ENCODE data around the gene AIP.

AIP gene

DNA sequence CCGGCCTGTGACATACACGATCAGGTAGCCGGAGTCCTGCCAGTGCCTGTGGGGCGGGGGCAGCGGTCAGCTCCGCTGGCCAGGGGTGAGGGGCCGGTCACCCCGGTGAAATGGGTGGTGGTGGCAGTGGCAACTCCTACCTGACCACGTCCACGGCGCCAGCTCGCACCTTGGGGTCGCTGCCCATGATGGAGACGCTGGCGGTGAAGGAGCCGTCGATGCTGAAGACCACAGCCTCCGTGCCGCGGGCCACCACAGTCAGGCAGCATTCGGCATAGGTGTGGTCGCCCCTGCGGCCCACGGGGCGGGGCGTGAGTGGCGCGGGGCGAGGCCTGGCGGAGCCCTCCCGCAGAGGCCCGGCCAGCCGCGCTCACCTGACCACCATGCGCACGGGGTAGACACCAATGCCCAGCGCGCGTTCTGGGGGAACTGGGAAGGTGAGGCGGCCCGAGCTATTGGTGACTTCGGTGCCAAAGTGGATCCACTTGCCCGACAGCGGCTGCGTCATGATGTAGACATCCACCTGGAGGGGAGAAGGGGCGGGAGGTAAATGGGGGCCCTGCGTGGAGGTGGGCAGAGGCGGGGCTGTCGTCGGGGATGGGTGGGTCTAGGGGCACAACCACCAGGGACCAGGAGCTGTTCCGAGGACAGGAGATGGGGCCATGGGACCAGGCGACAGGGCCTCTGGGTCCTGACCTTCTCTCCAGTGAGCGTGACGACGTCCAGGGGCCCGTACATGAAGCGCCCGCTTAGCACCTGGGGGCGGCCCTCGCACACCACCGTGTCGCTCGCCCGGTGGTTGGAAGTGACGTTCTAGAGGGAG lies 10.9 kb downstream of the AIP start:
- DNase-seq (ENCODE audit: low read depth), result no peak

DNA sequence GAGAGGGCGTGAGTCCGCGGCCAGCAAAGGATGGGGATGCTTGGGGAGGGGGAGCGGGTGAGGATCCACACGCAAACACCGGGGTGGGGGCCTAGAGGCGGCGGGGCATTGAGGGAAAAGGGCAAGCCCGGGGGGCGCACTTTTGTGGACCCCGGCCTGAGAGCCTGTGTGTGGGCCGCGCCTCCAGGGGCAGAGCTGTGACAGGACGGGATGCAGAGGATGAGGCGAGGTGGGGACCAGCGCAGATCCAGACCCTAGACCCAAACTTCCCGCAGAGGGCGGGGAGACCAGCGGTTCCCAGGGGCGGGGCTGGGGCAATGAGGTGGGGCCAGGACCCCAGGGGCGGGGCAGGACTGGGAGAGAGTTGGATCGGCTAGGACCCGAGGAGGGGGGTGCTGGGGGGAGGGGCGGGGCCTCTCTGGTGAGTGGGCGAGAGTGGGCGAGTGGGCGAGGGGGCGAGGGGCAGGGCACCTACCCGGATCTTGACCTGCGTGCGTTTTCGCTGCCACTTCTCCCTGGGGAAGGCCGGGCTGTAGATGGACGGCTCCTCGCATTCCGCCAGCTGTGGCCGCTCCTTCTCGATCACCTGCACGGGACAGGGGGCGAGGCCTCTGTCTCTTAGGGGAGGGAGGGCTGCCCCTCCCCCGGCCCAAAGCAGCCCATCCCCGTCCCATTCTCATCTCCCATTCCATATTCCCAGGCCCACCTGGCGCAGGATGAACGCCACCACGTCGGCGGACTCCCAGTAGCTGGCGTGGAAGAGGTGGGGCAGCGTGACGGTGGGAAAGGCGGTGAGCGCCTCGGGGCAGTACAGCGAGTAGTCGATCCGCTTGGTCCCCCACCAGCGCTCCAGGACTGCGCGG lies 11.8 kb downstream of the AIP start:
- DNase-seq (ENCODE audit: low read depth), result no peak

GRCh38 chr11:67495234-67496005 lies 12.6 kb downstream of the AIP start:
- no peak for DNase-seq (ENCODE audit: low read depth)

DNA sequence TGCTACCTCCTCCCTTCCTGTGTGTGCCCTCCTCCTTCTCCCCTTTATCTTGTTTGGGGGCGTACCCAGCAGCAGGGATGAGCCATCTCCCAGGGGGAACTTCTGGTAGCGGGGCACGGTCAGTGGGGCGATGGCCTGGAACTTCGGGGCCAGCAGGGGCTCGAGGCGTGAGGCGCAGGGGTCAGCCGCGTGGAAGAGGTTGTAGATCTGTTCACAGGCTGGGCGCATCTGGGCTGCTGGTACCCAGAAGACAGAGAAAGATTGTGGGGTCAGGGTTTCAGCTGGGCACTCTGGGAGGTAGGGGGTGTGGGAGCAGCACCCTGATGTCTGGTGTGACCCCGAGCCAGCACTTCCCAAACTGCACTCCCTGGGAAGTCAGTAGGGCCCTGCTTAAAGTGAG lies 13.3 kb downstream of the AIP start:
- no peak for DNase-seq (ENCODE audit: low read depth)

DNA sequence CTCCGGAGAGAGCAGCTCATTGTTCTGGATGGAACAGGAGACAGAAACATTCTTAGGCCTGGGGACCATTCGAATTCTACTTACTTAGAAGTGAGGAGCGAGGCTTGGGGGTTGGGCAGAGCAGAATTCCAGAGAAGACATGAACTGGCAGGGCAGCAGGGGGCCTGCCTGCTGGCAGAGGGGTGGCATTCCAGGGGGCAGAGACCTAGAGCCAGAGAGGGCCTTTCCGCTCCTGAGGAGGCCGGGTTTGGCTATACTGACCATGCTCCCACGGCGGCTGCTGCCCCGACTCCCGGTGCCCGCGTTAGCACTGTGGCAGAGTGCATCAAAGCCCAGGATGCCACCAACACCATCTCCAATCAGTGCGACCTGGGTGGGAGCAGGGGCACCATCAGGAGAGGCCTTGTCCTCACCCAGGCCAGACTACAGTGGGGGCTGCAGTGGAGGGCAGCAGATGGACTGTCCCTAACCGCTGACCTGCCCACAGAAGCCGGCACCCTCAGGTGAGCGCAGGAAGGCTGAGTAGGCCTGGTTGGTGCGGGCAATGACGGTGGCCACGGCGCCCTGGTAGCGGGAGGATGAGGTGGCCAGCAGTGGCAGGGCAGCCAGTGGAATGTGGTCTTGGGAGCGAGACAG lies 14.9 kb downstream of the AIP start:
- DNase-seq (ENCODE audit: low read depth), result no peak

DNA sequence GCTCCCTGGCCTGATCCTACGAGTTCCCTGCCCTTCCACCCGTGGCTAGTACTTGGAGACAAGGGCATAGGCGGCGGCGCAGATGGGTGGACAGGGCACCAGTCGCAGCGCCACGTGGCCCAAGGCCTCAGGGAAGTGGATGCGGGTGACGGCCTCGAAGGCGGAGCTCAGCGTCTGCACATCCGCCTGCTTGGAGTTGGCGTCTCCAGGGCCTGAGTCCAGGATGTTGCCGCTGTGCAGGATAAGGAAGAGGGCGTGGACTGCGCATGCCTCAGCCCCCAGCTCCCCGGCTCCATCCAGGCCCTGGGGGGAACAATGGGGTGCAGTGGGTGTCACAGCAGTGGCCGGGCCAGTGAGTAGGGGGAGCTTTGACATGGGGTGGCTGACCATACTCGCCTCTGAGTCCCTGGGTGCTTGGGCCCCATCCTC lies 15.7 kb downstream of the AIP start:
- no peak for DNase-seq (ENCODE audit: low read depth)

- DNase-seq (ENCODE audit: low read depth), result no peak
Measured at GRCh38 chr11:67499808-67500483, 17.1 kb downstream of the AIP start.

- DNase-seq (ENCODE audit: low read depth), result no peak
Measured at GRCh38 chr11:67500484-67500821, 17.6 kb downstream of the AIP start.

GRCh38 chr11:67500831-67501715 lies 18.2 kb downstream of the AIP start:
- DNase-seq (ENCODE audit: low read depth), result no peak

GRCh38 chr11:67501854-67502253 lies 19.0 kb downstream of the AIP start:
- no peak for DNase-seq (ENCODE audit: low read depth)

DNA sequence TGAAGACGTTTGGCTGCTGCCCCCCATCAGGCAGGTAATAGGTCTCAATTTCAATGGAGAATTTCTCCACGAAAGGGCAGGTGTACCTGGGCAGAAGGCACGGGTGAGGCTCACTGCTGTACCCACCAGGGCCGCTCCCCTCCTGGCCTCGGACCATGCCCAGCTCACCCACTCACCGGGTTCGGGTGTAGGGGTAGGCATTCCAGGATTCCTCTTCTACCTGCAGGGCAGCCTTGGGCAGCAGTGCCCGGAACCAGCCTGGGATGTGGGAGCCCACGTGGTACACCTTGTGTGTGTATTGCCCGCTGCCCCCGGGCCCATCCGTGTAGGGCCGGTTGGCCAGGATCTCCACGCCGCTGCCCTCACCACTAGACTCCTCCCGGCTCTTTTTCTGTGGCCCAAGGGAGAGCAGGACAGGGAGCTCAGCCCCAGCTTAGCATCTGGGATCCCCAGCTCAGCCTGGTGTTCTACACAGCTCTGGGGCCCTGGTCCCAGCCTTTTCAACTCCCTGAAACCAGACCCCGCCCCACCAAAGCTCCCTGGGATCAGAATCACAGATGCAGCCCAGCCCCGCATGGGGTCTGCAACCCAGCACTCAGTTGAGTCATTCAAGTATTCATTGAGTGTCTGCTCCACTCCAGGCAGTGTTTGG lies 19.6 kb downstream of the AIP start:
- no peak for DNase-seq (ENCODE audit: low read depth)

DNA sequence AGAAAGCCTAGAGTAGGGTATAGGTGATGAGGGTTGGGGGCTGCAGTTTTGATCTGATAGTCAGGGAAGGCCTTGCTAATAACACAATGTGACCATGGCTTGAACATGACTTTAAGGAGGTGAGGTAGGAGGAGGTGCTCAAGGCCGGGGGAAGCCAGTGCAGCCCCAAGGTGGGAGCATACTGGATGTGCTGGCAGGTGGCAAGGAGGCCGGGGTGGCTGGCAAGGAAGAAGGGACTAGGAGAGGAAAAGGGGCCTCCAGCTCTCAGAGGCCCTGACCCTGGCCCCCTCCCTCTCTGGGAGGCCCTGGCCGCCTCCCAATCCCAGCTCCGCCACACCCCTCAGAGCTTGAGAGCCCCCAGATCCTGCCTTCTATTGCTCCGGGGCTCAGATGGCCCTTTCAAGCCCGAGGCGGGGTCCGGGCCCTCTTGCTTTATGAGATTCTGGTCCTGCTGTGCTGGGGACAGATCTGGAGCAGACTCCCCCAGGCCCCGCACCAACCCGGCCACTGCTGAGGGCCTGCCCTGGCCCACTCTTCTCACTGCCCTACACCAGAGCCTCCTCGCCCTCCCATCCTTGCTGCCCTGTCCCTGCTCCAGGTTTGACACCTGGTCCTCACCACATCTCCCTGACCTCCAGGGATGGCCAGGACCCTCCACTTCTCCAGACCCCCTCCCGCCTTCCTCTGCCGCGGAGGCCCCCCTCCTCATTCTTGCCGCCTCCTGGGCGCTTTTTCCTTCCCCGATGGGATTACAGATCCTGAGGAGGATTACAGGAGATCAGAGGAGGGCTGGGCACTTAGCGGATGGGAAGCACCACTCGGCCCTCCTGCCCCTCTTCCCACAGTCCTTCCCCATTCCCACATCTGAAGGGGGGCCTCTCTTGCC lies 20.5 kb downstream of the AIP start:
- no peak for DNase-seq (ENCODE audit: low read depth)

- DNase-seq (ENCODE audit: low read depth), result no peak
Measured at GRCh38 chr11:67504005-67504949, 21.5 kb downstream of the AIP start.

DNA sequence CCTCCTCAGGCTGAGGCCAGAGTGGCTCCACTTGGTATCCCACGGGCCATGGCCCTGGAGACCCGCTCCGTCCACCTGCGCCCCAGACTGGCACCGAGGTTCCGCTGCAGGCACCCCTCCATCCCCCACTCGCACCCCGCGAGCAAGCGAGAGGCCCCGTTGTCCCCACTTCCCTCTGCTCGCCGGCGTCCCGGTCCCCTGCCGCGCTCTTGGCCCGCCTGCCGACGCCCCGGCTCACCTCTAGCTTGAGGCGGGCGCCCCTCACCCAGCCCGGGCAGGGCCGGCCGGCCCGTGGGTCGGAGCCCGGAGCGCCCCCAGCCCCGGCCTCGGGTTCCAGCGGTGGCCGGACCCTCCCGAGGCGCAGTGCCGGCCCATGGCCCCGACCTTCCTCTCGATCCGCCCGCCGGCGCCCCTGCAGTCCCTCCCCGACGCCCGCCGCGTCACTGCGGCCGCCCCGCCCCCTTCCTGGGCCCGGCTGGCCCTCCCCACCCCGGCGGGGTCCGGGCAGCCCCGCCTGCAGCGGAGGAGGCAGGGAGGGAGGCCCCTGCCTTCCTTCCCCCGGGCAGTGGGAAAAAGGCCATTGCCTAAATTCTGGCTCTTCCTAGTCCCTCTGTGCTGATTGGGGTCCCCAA lies 22.2 kb downstream of the AIP start, which contains the start of gene PITPNM1:
TSS of gene PITPNM1 (minus strand) at position 414 of the 632 bp plus-strand sequence. CDS start 1,183 bp downstream, outside the sequence.
- DNase-seq (ENCODE audit: low read depth), result peak; percentile 54

DNA sequence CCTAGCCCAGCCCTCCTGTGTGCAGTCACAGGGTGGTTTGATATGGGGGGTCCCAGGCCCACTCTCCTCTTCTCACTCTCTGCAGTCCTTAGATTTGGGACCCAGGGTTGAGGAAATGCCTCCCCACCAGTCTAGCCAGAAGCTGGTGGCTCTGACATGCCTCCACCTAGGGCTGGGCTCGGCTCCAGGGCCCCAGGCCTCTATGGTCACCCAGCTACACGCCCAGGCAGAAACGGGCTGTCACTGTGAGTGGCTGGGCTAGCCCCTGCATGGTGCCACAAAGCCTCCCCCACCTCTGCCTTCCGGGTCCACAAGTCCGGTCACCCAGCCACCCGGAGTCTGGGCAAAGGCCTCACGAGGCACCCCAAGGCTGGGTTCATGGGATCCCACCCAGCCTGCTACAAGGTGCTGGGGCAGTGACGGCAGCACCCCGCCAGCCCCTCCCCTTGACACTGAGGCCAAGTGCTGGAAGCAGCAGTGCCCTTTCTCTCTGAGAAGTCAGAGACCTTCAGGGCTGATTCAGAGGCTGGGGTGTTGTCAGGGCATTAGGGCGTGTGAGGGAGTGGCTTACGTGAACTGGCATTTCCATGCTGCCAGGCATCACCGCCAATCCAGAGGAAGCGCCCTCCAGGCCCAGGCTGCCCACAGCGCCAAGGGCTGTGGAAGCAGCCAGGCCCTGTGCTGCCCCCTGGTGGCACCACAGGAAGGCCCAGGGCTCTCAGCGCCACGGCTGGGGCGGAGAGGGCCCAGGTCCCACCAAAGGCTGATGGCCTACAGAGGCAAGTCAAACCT lies 23.0 kb downstream of the AIP start:
- DNase-seq (ENCODE audit: low read depth), result peak; percentile 82

DNA sequence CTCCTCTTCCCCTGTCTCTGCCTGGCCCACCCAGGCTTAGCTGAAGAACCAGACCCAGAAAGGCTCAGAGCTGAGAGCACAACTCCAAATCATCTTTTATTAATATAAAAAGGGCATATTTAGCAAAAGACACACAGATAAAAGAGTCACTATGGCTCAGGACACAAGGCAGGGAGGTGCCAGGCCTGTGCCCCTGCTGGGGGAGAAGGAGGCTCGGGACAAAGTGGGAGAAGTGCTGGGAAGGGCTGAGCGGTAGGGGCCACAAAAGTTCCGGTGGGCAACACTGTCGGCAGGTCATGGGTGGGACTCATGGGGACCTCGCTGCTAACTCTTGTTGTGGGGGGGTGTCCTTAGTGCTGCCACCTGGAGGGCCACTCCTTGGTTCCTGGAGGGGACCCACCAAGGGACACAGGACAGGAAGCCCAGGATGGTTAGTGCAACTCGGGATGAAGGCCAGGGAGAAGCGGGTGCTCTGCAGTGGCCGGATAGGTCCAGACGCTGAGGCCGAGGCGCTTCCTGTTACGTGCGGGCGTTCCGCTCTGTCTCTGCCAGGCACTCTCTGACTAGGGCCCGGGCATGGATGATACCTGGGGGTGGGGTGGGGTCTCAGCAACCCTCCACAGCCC lies 23.7 kb downstream of the AIP start:
- no peak for DNase-seq (ENCODE audit: low read depth)

All from stimulated activated CD8-positive, alpha-beta memory T cell treated with anti-CD3 and anti-CD28 coated beads, Interleukin-15, amount 100 ng/mL, for 24 hours (primary cell).